Parathyroid adenoma (tissue), 2 donors: ENCODE results near the gene PIP4P1.
"Not testable (repeated sequence)": the region's sequence is repeated elsewhere in the genome, so short reads cannot be mapped to it uniquely, and the experiment has no call there.

Experiments
- H2AFZ ChIP-seq: fragments of 300-600 bp; sonication (generic); one replicate; pipeline ENCODE4 v1.7.0; 2017; ENCODE audit warnings: antibody characterized with exemption, mild to moderate bottlenecking
- H3K27ac ChIP-seq: fragments of 300-600 bp; sonication (generic); one replicate; pipeline ENCODE4 v1.7.0; 2017
- H3K27me3 ChIP-seq: fragments of 300-600 bp; sonication (generic); one replicate; pipeline ENCODE4 v1.7.0; 2017; ENCODE audit warnings: low read length; ENCODE audit not compliant: control insufficient read depth, insufficient read depth
- H3K36me3 ChIP-seq: fragments of 300-600 bp; sonication (generic); one replicate; pipeline ENCODE4 v1.7.0; 2017; ENCODE audit warnings: low read length; ENCODE audit not compliant: control insufficient read depth, insufficient read depth
- H3K4me1 ChIP-seq: fragments of 300-600 bp; sonication (generic); one replicate; pipeline ENCODE4 v1.7.0; 2017; ENCODE audit warnings: control low read depth
- H3K4me2 ChIP-seq: fragments of 300-600 bp; sonication (generic); one replicate; pipeline ENCODE4 v1.7.0; 2017; ENCODE audit warnings: low read length
- H3K4me3 ChIP-seq: fragments of 300-600 bp; sonication (generic); one replicate; pipeline ENCODE4 v1.7.0; 2017; ENCODE audit warnings: low read depth, low read length
- H3K79me2 ChIP-seq: fragments of 300-600 bp; sonication (generic); one replicate; pipeline ENCODE4 v1.7.0; 2017; ENCODE audit warnings: control low read depth
- H3K9ac ChIP-seq: fragments of 300-600 bp; sonication (generic); one replicate; pipeline ENCODE4 v1.7.0; 2017; ENCODE audit warnings: mild to moderate bottlenecking
- H3K9me3 ChIP-seq: fragments of 300-600 bp; sonication (generic); one replicate; pipeline ENCODE4 v1.7.0; 2017; ENCODE audit warnings: low read length; ENCODE audit not compliant: control insufficient read depth
- CTCF ChIP-seq: fragments of 300-600 bp; sonication (generic); IDR thresholded peaks from one replicate; pipeline ENCODE4 v1.7.0; 2017; ENCODE audit warnings: antibody characterized with exemption, mild to moderate bottlenecking
- donor health status: primary hyperparathyroidism.

Gene PIP4P1

GRCh38 chr14:20446889-20447288, 14.3 kb downstream of the PIP4P1 start:
- no peaks in the 10 kb centered on the region for H3K4me1 ChIP-seq
- no peak overlapping the region for H3K9ac ChIP-seq
- H3K9me3 ChIP-seq = no peaks in the 10 kb centered on the region
- H3K27me3 ChIP-seq = no peaks in the 10 kb centered on the region
- no peak for TF ChIP-seq CTCF
- no peak overlapping the region for H2AFZ ChIP-seq
- H3K4me3 ChIP-seq = no peak overlapping the region
- no peaks in the 10 kb centered on the region for H3K79me2 ChIP-seq
- no peaks in the 10 kb centered on the region for H3K36me3 ChIP-seq
- H3K4me2 ChIP-seq = no peak overlapping the region
- H3K27ac ChIP-seq = no peak overlapping the region

GRCh38 chr14:20443650-20444049, 17.6 kb downstream of the PIP4P1 start:
- not testable (repeated sequence) for H3K9me3 ChIP-seq, H3K4me2 ChIP-seq, H3K36me3 ChIP-seq, H3K27me3 ChIP-seq, H3K9ac ChIP-seq, H2AFZ ChIP-seq, H3K79me2 ChIP-seq, H3K4me1 ChIP-seq, H3K4me3 ChIP-seq, H3K27ac ChIP-seq

GRCh38 chr14:20441461-20441860, 19.8 kb downstream of the PIP4P1 start:
- Histone ChIP-seq H3K4me3 (no peak overlapping the region), H3K9me3 (no peaks in the 10 kb centered on the region), H3K27ac (no peak overlapping the region), H3K4me1 (peaks cover 5% of the 10 kb centered on the region), H3K36me3 (no peaks in the 10 kb centered on the region), H3K79me2 (no peaks in the 10 kb centered on the region), H3K9ac (no peak overlapping the region), H2AFZ (no peak overlapping the region), H3K4me2 (no peak overlapping the region), H3K27me3 (no peaks in the 10 kb centered on the region)
- no peak for TF ChIP-seq CTCF

GRCh38 chr14:20440882-20441281, 20.4 kb downstream of the PIP4P1 start:
- no peak for TF ChIP-seq CTCF
- Histone ChIP-seq H3K9ac (no peak overlapping the region), H2AFZ (peak overlapping the region; percentile 41), H3K79me2 (no peaks in the 10 kb centered on the region), H3K27me3 (no peaks in the 10 kb centered on the region), H3K4me3 (no peak overlapping the region), H3K36me3 (no peaks in the 10 kb centered on the region), H3K4me2 (no peak overlapping the region), H3K9me3 (no peaks in the 10 kb centered on the region), H3K27ac (no peak overlapping the region), H3K4me1 (peaks cover 5% of the 10 kb centered on the region)

GRCh38 chr14:20440465-20440864, 20.8 kb downstream of the PIP4P1 start:
- Histone ChIP-seq H3K4me2 (no peak overlapping the region), H3K4me3 (no peak overlapping the region), H3K4me1 (peaks cover 5% of the 10 kb centered on the region), H3K79me2 (no peaks in the 10 kb centered on the region), H3K9me3 (no peaks in the 10 kb centered on the region), H2AFZ (peak overlapping the region; percentile 41), H3K27ac (no peak overlapping the region), H3K9ac (no peak overlapping the region), H3K27me3 (no peaks in the 10 kb centered on the region), H3K36me3 (no peaks in the 10 kb centered on the region)
- TF ChIP-seq CTCF = no peak
